ENCODE data around the gene SHISA8.

Gene SHISA8

GRCh38 chr22:41911001-41911611 is 3.8 kb downstream of the SHISA8 start:
- TF ChIP-seq, protein P1, sequence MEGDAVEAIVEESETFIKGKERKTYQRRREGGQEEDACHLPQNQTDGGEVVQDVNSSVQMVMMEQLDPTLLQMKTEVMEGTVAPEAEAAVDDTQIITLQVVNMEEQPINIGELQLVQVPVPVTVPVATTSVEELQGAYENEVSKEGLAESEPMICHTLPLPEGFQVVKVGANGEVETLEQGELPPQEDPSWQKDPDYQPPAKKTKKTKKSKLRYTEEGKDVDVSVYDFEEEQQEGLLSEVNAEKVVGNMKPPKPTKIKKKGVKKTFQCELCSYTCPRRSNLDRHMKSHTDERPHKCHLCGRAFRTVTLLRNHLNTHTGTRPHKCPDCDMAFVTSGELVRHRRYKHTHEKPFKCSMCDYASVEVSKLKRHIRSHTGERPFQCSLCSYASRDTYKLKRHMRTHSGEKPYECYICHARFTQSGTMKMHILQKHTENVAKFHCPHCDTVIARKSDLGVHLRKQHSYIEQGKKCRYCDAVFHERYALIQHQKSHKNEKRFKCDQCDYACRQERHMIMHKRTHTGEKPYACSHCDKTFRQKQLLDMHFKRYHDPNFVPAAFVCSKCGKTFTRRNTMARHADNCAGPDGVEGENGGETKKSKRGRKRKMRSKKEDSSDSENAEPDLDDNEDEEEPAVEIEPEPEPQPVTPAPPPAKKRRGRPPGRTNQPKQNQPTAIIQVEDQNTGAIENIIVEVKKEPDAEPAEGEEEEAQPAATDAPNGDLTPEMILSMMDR (IDR thresholded peaks at IDR 0.05; ENCODE audit: extremely low read depth, missing control alignments), result no peak
- no peak for DNase-seq (ENCODE audit: low spot score)

GRCh38 chr22:41910050-41911000 is 4.5 kb downstream of the SHISA8 start:
- DNase-seq (ENCODE audit: low spot score), result peak; percentile 72

DNA sequence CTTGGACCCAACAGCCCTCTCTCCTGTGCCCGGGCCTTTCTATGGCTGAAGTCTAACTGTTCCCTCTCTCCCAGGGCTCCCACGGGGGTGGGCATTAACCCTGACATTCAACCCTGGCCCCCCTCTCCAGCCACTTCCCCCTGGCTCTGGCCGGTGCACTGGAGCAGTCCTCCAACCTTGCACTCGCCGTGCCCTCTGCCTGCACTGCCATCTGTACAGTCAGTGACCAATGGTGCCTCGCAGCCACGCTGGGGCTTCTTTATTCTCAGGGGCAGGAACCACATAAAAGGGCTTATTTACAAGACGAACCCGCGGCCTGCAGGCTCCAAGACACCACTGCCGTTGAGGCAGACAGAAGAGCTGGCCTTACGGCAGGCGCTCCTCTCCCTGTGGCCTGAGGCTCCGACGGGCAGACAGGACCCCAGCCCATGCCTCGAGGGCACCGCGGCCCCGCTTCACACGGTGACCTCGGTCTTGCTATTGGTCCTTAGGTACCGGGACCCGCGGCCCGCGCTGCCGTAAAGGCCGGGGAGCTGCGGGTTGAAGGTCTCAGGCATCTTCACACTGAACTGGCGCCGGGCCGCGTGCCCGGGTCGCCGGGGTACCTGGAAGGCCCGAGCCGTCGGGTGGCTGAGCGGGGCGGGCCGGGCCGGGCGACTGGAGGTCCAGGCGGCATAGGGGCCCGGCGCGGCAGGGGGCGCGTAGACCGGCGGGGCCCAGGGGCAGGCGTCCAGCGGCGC is 5.4 kb downstream of the SHISA8 start:
- no peak for DNase-seq (ENCODE audit: low spot score)
- TF ChIP-seq, protein P1 (IDR thresholded peaks at IDR 0.05; ENCODE audit: extremely low read depth, missing control alignments), result no peak

More at GRCh38 chr22:41910050-41911000, 4.5 kb downstream of the SHISA8 start:
- TF ChIP-seq, protein P1 (IDR thresholded peaks at IDR 0.05; ENCODE audit: extremely low read depth, missing control alignments), result no peak

DNA sequence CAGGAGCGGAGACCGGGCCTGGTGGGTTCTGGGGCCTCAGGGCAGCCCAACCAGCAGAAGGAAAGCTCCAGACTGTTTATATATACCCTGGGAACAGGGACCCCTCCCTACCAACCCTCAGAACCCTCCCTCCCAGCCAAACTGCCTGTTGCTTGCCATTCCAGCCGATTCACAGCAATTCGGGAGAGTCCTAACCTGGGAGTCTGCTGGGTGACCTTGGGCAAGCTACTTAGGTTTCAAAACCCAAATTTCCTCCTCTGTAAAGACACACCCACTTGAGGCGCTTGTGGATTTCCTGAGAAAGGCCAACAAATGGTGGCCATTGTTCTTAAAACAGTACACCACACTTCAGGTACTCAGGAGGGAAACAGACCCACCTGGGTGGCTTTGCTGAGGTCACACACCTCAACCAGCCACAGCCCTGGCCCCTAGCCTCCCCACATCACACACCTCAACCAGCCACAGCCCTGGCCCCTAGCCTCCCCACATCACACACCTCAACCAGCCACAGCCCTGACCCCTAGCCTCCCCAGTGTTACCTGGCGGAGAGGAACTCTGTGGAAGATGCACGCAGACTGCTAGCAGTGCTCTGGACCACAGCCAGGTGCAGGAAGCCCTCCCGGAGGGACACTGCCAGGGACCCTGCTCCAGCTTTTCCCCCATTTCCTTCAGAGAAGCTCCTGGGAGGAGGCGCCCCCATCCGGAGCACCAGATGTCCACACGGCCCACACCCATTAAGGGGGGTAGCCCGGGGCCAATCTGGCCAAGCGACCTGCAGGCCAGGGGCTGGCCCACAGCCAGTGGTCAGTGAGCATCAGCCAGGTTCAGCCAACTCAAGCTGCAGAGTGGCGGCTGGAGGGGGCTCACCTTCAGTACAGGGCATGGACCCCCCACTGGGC is 6.2 kb downstream of the SHISA8 start:
- TF ChIP-seq, protein P1 (IDR thresholded peaks at IDR 0.05; ENCODE audit: extremely low read depth, missing control alignments), result no peak
- no peak for DNase-seq (ENCODE audit: low spot score)

DNA sequence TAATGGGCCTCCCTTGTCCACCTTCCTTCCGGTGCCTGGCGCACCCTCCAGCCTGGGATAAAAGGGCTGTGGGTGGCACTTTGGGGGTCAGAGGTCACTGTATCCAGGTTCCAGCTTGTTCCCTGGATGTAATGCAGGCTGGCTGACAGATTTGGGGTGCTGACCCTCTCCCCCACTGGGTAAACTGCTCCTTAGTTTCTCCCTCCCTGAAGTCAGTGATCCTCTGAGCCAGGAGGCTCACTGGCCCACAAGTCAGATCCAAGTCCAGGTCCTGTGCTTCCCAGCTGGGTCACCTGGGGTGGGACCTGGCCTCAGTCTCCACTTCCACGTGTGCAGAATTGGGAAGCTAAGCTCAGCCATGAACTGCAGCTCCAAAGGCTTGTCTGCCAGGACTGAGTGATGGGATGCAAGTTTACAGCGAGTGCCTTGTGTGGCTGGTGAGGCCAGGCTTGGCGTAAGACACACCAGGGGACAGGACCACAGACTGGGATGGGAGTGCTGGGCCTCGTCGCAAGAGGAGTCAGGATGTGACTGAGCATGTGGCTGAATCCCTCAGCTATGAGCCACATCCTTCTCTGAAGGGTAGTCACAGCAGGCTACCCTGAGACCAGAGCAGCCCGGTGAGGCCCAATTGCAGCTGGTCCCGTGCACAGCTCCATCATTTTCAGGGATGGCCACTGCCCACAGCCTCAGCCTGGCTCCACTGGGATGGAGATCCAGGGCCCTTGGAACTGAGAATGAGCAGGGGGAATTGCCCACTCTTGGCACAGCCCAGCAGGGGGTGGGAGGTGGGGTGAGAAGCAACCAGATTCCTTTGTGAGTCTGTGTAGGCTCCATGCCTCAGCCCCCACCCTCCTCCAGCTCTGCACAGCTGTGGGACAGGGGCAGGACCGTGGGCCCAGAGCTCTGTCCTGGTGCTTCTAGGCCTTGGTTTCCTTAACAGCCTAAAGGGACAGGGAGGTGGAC is 7.2 kb downstream of the SHISA8 start:
- no peak for DNase-seq (ENCODE audit: low spot score)
- TF ChIP-seq, protein P1 (IDR thresholded peaks at IDR 0.05; ENCODE audit: extremely low read depth, missing control alignments), result no peak

- DNase-seq (ENCODE audit: low spot score), result no peak
- TF ChIP-seq, protein P1 (IDR thresholded peaks at IDR 0.05; ENCODE audit: extremely low read depth, missing control alignments), result no peak
Observed at GRCh38 chr22:41906822-41907221, 8.1 kb downstream of the SHISA8 start.

Data from GM20000 (cell line).